ENCODE data around the gene SRSF11.
A peak's percentile ranks its signal among the peaks of the same experiment; 100 is the strongest.
"Not testable (repeated sequence)": the region's sequence is repeated elsewhere in the genome, so short reads cannot be mapped to it uniquely, and the experiment has no call there.

Gene SRSF11

GRCh38 chr1:70221238-70222121 lies at the start of gene SRSF11:
TSS of gene SRSF11 (plus strand) at chr1:70221380. CDS start at chr1:70221637, 257 bp downstream.
- peak; percentile 94 for DNase-seq (ENCODE audit: low spot score)
- no peak for TF ChIP-seq CTCF (IDR thresholded peaks at IDR 0.05; ENCODE audit: borderline replicate concordance, control extremely low read depth, extremely low read depth, insufficient read depth, missing control alignments)
- in situ Hi-C loops (cut with MboI; ENCODE audit: low sequenced_read_pairs, unreplicated experiment): no loop called here

- DNase-seq (ENCODE audit: low spot score): no peak
- no peak for TF ChIP-seq CTCF (IDR thresholded peaks at IDR 0.05; ENCODE audit: borderline replicate concordance, control extremely low read depth, extremely low read depth, insufficient read depth, missing control alignments)
- in situ Hi-C loops (cut with MboI; ENCODE audit: low sequenced_read_pairs, unreplicated experiment): no loop called here
Measured at GRCh38 chr1:70171512-70171911, 49.7 kb upstream of the SRSF11 start.

GRCh38 chr1:70185181-70185580 lies 36.0 kb upstream of the SRSF11 start:
- in situ Hi-C loops (cut with MboI; ENCODE audit: low sequenced_read_pairs, unreplicated experiment); DNase-seq (ENCODE audit: low spot score): not testable (repeated sequence)

- DNase-seq (ENCODE audit: low spot score): no peak
- no peak for TF ChIP-seq CTCF (IDR thresholded peaks at IDR 0.05; ENCODE audit: borderline replicate concordance, control extremely low read depth, extremely low read depth, insufficient read depth, missing control alignments)
- in situ Hi-C loops (cut with MboI; ENCODE audit: low sequenced_read_pairs, unreplicated experiment): no loop called here
Measured at GRCh38 chr1:70188522-70188921, 32.7 kb upstream of the SRSF11 start.

- TF ChIP-seq CTCF (IDR thresholded peaks at IDR 0.05; ENCODE audit: borderline replicate concordance, control extremely low read depth, extremely low read depth, insufficient read depth, missing control alignments): no peak
- in situ Hi-C loops (cut with MboI; ENCODE audit: low sequenced_read_pairs, unreplicated experiment): no loop called here
- no peak for DNase-seq (ENCODE audit: low spot score)
Measured at GRCh38 chr1:70190180-70190579, 31.0 kb upstream of the SRSF11 start.

GRCh38 chr1:70192446-70192845 lies 28.7 kb upstream of the SRSF11 start:
- DNase-seq (ENCODE audit: low spot score); in situ Hi-C loops (cut with MboI; ENCODE audit: low sequenced_read_pairs, unreplicated experiment): not testable (repeated sequence)

GRCh38 chr1:70194601-70195000 lies 26.6 kb upstream of the SRSF11 start:
- in situ Hi-C loops (cut with MboI; ENCODE audit: low sequenced_read_pairs, unreplicated experiment): no loop called here
- TF ChIP-seq CTCF (IDR thresholded peaks at IDR 0.05; ENCODE audit: borderline replicate concordance, control extremely low read depth, extremely low read depth, insufficient read depth, missing control alignments): no peak
- no peak for DNase-seq (ENCODE audit: low spot score)

Data from GM13976 (cell line).